Measurements from ENCODE around the gene DFFB.

The DFFB gene

GRCh38 chr1:3857791-3858129 lies 484 bp downstream of the DFFB start:
- peak overlapping the region; percentile 71 to 84 for H3K4me3 ChIP-seq (ENCODE audit: low read length in 2 of 2)
- no peak overlapping the region for H3K27ac ChIP-seq (replicated peaks; ENCODE audit: low read length)
- H3K4me2 ChIP-seq (ENCODE audit: insufficient read depth, low read length, poor library complexity, severe bottlenecking) = peak overlapping the region; percentile 81
- peak overlapping the region; percentile 65 for H2AK5ac ChIP-seq (ENCODE audit: low read depth, low read length)
- H4K91ac ChIP-seq (ENCODE audit: low read depth, low read length, poor library complexity) = no peak overlapping the region
- H3K9me3 ChIP-seq (replicated peaks in 1 of 2; ENCODE audit: control insufficient read depth in 2 of 2, insufficient read depth in 1 of 2, low read depth in 1 of 2, low read length in 2 of 2) = no peaks in the 10 kb centered on the region
- peak overlapping the region; percentile 80 for H3K18ac ChIP-seq (ENCODE audit: low read length)
- H3K9ac ChIP-seq (ENCODE audit: low read depth, low read length, poor library complexity) = peak overlapping the region; percentile 88
- H4K8ac ChIP-seq (ENCODE audit: low read depth, low read length) = no peak overlapping the region
- H2BK15ac ChIP-seq (ENCODE audit: low read length) = no peak overlapping the region
- no peak overlapping the region for H3K4ac ChIP-seq (ENCODE audit: low read length)
- H3K14ac ChIP-seq (ENCODE audit: low read length) = no peak overlapping the region
- no peak for DNase-seq (ENCODE audit: low spot score)
- no CpG with 5 or more reads among the region's 21 CpGs for WGBS, 2 donors (ENCODE audit: extremely low coverage in 2 of 2, insufficient read length in 2 of 2, insufficient replicate concordance in 1 of 2)
- peak overlapping the region; percentile 97 for H2AFZ ChIP-seq (ENCODE audit: low read length)
- H3K23ac ChIP-seq (ENCODE audit: low read depth, low read length, poor library complexity) = peak overlapping the region; percentile 95
- H2BK120ac ChIP-seq (ENCODE audit: low read depth, low read length) = no peak overlapping the region
- no peaks in the 10 kb centered on the region for H3K79me1 ChIP-seq (ENCODE audit: low read depth, low read length)
- peaks cover 0 to 5% (median 0%) of the 10 kb centered on the region in 3 experiments for H3K27me3 ChIP-seq (ENCODE audit: control insufficient read depth in 3 of 3, insufficient read depth in 3 of 3, low read depth in 1 of 3, low read length in 3 of 3)
- peaks cover 6% of the 10 kb centered on the region in 2 donors for H3K4me1 ChIP-seq (ENCODE audit: control insufficient read depth in 2 of 2, insufficient read depth in 1 of 2, low read depth in 1 of 2, low read length in 2 of 2)
- H2BK12ac ChIP-seq (ENCODE audit: low read length) = no peak overlapping the region
- peak overlapping the region; percentile 46 for H2BK5ac ChIP-seq (ENCODE audit: low read length)
- no peaks in the 10 kb centered on the region for H3K36me3 ChIP-seq (replicated peaks in 1 of 2; ENCODE audit: control insufficient read depth in 2 of 2, insufficient read depth in 2 of 2, low read length in 2 of 2)

GRCh38 chr1:3858231-3858981 lies 1.1 kb downstream of the DFFB start:
- WGBS, 2 donors (ENCODE audit: extremely low coverage in 2 of 2, insufficient read length in 2 of 2, insufficient replicate concordance in 1 of 2) = no CpG with 5 or more reads among the region's 34 CpGs
- peak overlapping the region; percentile 97 for H2AFZ ChIP-seq (ENCODE audit: low read length)
- H2AK5ac ChIP-seq (ENCODE audit: low read depth, low read length) = peak overlapping the region; percentile 65
- H3K36me3 ChIP-seq (replicated peaks in 1 of 2; ENCODE audit: control insufficient read depth in 2 of 2, insufficient read depth in 2 of 2, low read length in 2 of 2) = no peaks in the 10 kb centered on the region
- no peaks in the 10 kb centered on the region for H3K79me1 ChIP-seq (ENCODE audit: low read depth, low read length)
- H2BK5ac ChIP-seq (ENCODE audit: low read length) = peak overlapping the region; percentile 46
- no peak overlapping the region for H3K14ac ChIP-seq (ENCODE audit: low read length)
- peaks cover 0 to 5% (median 0%) of the 10 kb centered on the region in 3 experiments for H3K27me3 ChIP-seq (ENCODE audit: control insufficient read depth in 3 of 3, insufficient read depth in 3 of 3, low read depth in 1 of 3, low read length in 3 of 3)
- DNase-seq (ENCODE audit: low spot score) = no peak
- H3K4me3 ChIP-seq (ENCODE audit: low read length in 2 of 2) = peak overlapping the region in 1 of 2 donors; percentile 71
- H2BK15ac ChIP-seq (ENCODE audit: low read length) = no peak overlapping the region
- no peak overlapping the region for H4K91ac ChIP-seq (ENCODE audit: low read depth, low read length, poor library complexity)
- H3K23ac ChIP-seq (ENCODE audit: low read depth, low read length, poor library complexity) = no peak overlapping the region
- H4K8ac ChIP-seq (ENCODE audit: low read depth, low read length) = no peak overlapping the region
- H3K9ac ChIP-seq (ENCODE audit: low read depth, low read length, poor library complexity) = peak overlapping the region; percentile 37
- H2BK12ac ChIP-seq (ENCODE audit: low read length) = no peak overlapping the region
- H3K4me2 ChIP-seq (ENCODE audit: insufficient read depth, low read length, poor library complexity, severe bottlenecking) = peak overlapping the region; percentile 81
- H3K4me1 ChIP-seq (ENCODE audit: control insufficient read depth in 2 of 2, insufficient read depth in 1 of 2, low read depth in 1 of 2, low read length in 2 of 2) = peaks cover 6% of the 10 kb centered on the region in 2 donors
- no peak overlapping the region for H3K18ac ChIP-seq (ENCODE audit: low read length)
- no peaks in the 10 kb centered on the region for H3K9me3 ChIP-seq (replicated peaks in 1 of 2; ENCODE audit: control insufficient read depth in 2 of 2, insufficient read depth in 1 of 2, low read depth in 1 of 2, low read length in 2 of 2)
- no peak overlapping the region for H3K4ac ChIP-seq (ENCODE audit: low read length)
- H3K27ac ChIP-seq (replicated peaks; ENCODE audit: low read length) = no peak overlapping the region
- no peak overlapping the region for H2BK120ac ChIP-seq (ENCODE audit: low read depth, low read length)

GRCh38 chr1:3863231-3863935 lies 6.1 kb downstream of the DFFB start:
- Histone ChIP-seq H3K36me3 (replicated peaks in 1 of 2; ENCODE audit: control insufficient read depth in 2 of 2, insufficient read depth in 2 of 2, low read length in 2 of 2) (peaks cover 0 to 2% of the 10 kb centered on the region in 2 donors), H3K27ac (replicated peaks; ENCODE audit: low read length) (no peak overlapping the region), H3K79me1 (ENCODE audit: low read depth, low read length) (no peaks in the 10 kb centered on the region), H3K18ac (ENCODE audit: low read length) (no peak overlapping the region), H2BK5ac (ENCODE audit: low read length) (no peak overlapping the region), H2BK15ac (ENCODE audit: low read length) (no peak overlapping the region), H3K14ac (ENCODE audit: low read length) (no peak overlapping the region), H2AK5ac (ENCODE audit: low read depth, low read length) (no peak overlapping the region), H4K8ac (ENCODE audit: low read depth, low read length) (no peak overlapping the region), H2AFZ (ENCODE audit: low read length) (no peak overlapping the region), H3K4me1 (ENCODE audit: control insufficient read depth in 2 of 2, insufficient read depth in 1 of 2, low read depth in 1 of 2, low read length in 2 of 2) (no peaks in the 10 kb centered on the region), H2BK120ac (ENCODE audit: low read depth, low read length) (no peak overlapping the region), H4K91ac (ENCODE audit: low read depth, low read length, poor library complexity) (no peak overlapping the region), H3K23ac (ENCODE audit: low read depth, low read length, poor library complexity) (no peak overlapping the region), H2BK12ac (ENCODE audit: low read length) (no peak overlapping the region), H3K4me3 (ENCODE audit: low read length in 2 of 2) (no peak overlapping the region), H3K4ac (ENCODE audit: low read length) (no peak overlapping the region), H3K9ac (ENCODE audit: low read depth, low read length, poor library complexity) (no peak overlapping the region), H3K27me3 (ENCODE audit: control insufficient read depth in 3 of 3, insufficient read depth in 3 of 3, low read depth in 1 of 3, low read length in 3 of 3) (no peaks in the 10 kb centered on the region), H3K4me2 (ENCODE audit: insufficient read depth, low read length, poor library complexity, severe bottlenecking) (no peak overlapping the region), H3K9me3 (replicated peaks in 1 of 2; ENCODE audit: control insufficient read depth in 2 of 2, insufficient read depth in 1 of 2, low read depth in 1 of 2, low read length in 2 of 2) (peaks cover 0 to 4% of the 10 kb centered on the region in 2 donors)
- DNase-seq (ENCODE audit: low spot score) = no peak
- WGBS, 2 donors (ENCODE audit: extremely low coverage in 2 of 2, insufficient read length in 2 of 2, insufficient replicate concordance in 1 of 2) = no CpG with 5 or more reads among the region's 12 CpGs

GRCh38 chr1:3864884-3865283 lies 7.6 kb downstream of the DFFB start:
- Histone ChIP-seq H3K4me2 (ENCODE audit: insufficient read depth, low read length, poor library complexity, severe bottlenecking) (no peak overlapping the region), H3K4me1 (ENCODE audit: control insufficient read depth in 2 of 2, insufficient read depth in 1 of 2, low read depth in 1 of 2, low read length in 2 of 2) (no peaks in the 10 kb centered on the region), H3K14ac (ENCODE audit: low read length) (no peak overlapping the region), H4K91ac (ENCODE audit: low read depth, low read length, poor library complexity) (no peak overlapping the region), H2BK5ac (ENCODE audit: low read length) (no peak overlapping the region), H4K8ac (ENCODE audit: low read depth, low read length) (no peak overlapping the region), H2AK5ac (ENCODE audit: low read depth, low read length) (no peak overlapping the region), H3K23ac (ENCODE audit: low read depth, low read length, poor library complexity) (no peak overlapping the region), H2BK12ac (ENCODE audit: low read length) (no peak overlapping the region), H2AFZ (ENCODE audit: low read length) (no peak overlapping the region), H3K27ac (replicated peaks; ENCODE audit: low read length) (no peak overlapping the region), H3K79me1 (ENCODE audit: low read depth, low read length) (no peaks in the 10 kb centered on the region), H3K4me3 (ENCODE audit: low read length in 2 of 2) (no peak overlapping the region), H3K27me3 (ENCODE audit: control insufficient read depth in 3 of 3, insufficient read depth in 3 of 3, low read depth in 1 of 3, low read length in 3 of 3) (no peaks in the 10 kb centered on the region), H3K9me3 (replicated peaks in 1 of 2; ENCODE audit: control insufficient read depth in 2 of 2, insufficient read depth in 1 of 2, low read depth in 1 of 2, low read length in 2 of 2) (peaks cover 0 to 9% of the 10 kb centered on the region in 2 donors), H3K9ac (ENCODE audit: low read depth, low read length, poor library complexity) (no peak overlapping the region), H3K18ac (ENCODE audit: low read length) (no peak overlapping the region), H2BK120ac (ENCODE audit: low read depth, low read length) (no peak overlapping the region), H3K4ac (ENCODE audit: low read length) (no peak overlapping the region), H2BK15ac (ENCODE audit: low read length) (no peak overlapping the region), H3K36me3 (replicated peaks in 1 of 2; ENCODE audit: control insufficient read depth in 2 of 2, insufficient read depth in 2 of 2, low read length in 2 of 2) (peaks cover 3 to 8% of the 10 kb centered on the region in 2 donors)
- no peak for DNase-seq (ENCODE audit: low spot score)
- WGBS, 2 donors (ENCODE audit: extremely low coverage in 2 of 2, insufficient read length in 2 of 2, insufficient replicate concordance in 1 of 2) = no CpG with 5 or more reads among the region's 6 CpGs

Data from neuronal stem cell (in vitro differentiated cells).